ENCODE results near the gene KRT16.
"Not testable (repeated sequence)": the region's sequence is repeated elsewhere in the genome, so short reads cannot be mapped to it uniquely, and the experiment has no call there.

Gene KRT16

DNA sequence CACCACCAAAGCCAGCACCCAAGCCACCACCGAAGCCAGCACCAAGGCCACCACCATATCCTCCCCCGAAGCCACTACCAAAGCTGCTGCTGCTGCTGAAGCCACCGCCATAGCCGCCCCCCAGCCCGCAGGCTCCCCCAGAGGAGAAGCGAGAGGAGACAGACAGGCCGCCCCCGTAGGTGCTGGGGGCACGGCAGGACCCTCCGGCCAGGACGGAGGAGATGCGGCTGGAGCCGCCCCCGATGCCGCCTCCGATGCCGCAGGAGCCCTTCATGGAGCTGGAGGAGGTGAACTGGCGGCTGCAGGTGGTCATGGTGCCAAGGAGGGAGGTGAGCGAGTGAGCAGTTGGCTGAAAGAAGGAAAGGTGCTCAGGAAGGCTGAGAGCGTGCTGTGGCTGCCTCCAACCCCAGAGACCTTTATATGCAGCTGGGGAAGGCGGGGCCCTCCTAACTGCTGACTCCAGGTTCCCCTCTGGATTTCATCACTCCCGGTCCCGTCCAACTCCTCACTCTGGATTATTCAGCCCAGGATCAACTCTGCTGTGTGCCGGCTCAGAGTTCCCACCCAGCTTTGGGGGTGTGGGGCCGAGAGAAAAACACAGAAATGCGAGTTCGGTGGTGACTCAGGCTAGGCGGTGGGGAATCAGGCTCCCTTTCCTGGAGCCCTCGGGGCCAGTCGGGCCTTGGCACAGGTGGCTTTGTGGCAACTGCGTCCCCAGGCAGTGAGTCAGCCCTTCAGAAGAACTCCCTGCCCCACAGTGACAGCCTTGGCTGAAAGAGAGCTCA is at the start of gene KRT16:
Gene KRT16, minus strand, starts transcription at position 392 of the 785 bp plus-strand sequence. Its CDS starts 79 bp downstream, at position 313.
- DNase-seq, result not testable (repeated sequence)

DNA sequence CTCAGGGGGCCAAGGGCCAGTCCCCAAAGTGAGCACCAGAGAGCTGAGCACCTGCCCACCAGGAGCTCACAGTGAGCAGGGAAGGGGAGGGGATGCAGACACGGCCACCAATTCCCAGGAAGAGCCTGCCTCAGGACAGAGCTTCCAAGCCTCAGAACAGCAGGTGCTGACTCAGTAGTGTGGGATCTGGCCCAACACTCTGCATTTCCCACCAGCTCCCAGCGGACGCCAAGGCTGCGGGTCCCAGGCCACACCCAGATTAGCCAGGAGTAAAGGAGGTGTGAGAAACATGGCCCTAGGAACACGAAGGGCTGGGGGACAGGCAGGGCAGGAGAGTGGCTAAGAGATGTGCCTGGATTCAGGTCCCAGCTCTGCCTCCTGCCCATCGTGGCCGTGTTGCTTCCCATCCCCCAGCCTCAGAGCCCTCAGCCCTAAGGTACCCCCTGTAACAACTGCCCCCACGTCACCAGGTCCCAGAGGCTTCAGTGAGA is 47.7 kb upstream of the KRT16 start:
- Histone ChIP-seq H3K27me3 (replicated peaks) (no peaks in the 10 kb centered on the region), H3K4me3 (ENCODE audit: low read depth, low read length) (no peak overlapping the region), H3K27ac (no peak overlapping the region), H3K36me3 (replicated peaks) (no peaks in the 10 kb centered on the region)
- TF ChIP-seq, protein P1, sequence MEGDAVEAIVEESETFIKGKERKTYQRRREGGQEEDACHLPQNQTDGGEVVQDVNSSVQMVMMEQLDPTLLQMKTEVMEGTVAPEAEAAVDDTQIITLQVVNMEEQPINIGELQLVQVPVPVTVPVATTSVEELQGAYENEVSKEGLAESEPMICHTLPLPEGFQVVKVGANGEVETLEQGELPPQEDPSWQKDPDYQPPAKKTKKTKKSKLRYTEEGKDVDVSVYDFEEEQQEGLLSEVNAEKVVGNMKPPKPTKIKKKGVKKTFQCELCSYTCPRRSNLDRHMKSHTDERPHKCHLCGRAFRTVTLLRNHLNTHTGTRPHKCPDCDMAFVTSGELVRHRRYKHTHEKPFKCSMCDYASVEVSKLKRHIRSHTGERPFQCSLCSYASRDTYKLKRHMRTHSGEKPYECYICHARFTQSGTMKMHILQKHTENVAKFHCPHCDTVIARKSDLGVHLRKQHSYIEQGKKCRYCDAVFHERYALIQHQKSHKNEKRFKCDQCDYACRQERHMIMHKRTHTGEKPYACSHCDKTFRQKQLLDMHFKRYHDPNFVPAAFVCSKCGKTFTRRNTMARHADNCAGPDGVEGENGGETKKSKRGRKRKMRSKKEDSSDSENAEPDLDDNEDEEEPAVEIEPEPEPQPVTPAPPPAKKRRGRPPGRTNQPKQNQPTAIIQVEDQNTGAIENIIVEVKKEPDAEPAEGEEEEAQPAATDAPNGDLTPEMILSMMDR (IDR thresholded peaks at IDR 0.05; ENCODE audit: low read depth, low read length, missing control alignments), result no peak
- in situ Hi-C loops (cut with HindIII; ENCODE audit: low pct_ligation_motif_present, low sequenced_read_pairs), result no loop called here
- DNase-seq, result no peak

More for the DNA sequence above, at the start of gene KRT16:
- H3K27me3 ChIP-seq (replicated peaks); H3K4me3 ChIP-seq (ENCODE audit: low read depth, low read length); H3K27ac ChIP-seq; in situ Hi-C loops (cut with HindIII; ENCODE audit: low pct_ligation_motif_present, low sequenced_read_pairs); H3K36me3 ChIP-seq (replicated peaks): not testable (repeated sequence)

DNA sequence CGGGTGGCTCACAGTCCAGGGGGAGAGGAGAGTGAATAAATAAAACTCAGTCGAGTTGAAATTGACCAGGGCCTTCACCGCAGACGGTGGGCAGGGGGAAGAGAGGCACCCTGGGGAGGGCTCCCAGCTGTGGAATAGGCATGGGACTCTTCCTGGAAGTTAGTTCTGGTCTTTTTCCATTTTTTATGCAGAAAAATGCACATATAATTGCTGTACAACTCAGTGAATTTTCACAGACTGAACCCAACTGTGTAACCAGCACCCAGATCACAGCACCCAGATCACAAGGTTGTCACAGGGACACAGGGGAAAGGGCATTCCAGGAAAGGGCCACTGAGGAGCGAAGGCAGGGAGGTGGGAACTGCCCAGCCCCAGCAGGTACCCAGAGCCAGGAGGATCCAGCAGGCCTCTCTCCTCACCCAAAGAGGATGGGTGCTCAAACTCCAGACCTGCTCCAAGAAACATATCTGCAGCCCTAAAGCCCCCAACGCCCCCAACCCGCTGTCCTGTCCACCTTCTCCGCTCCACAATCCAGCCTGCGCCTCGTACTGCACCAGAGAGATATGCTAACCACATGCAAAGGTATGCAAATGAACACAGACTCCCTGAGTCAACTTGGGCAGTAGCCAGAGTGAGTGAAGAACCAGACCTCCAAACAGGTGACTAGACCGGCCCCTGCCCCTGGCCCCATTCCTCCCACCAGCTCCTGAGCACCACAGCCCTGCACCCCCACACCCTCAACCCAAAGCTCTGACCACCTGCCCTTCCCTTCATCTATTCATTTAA is 47.1 kb upstream of the KRT16 start:
- Histone ChIP-seq H3K27ac (no peak overlapping the region), H3K4me3 (ENCODE audit: low read depth, low read length) (no peak overlapping the region), H3K27me3 (replicated peaks) (no peaks in the 10 kb centered on the region), H3K36me3 (replicated peaks) (no peaks in the 10 kb centered on the region)
- DNase-seq, result no peak
- TF ChIP-seq, protein P1 (IDR thresholded peaks at IDR 0.05; ENCODE audit: low read depth, low read length, missing control alignments), result no peak
- in situ Hi-C loops (cut with HindIII; ENCODE audit: low pct_ligation_motif_present, low sequenced_read_pairs), result no loop called here

DNA sequence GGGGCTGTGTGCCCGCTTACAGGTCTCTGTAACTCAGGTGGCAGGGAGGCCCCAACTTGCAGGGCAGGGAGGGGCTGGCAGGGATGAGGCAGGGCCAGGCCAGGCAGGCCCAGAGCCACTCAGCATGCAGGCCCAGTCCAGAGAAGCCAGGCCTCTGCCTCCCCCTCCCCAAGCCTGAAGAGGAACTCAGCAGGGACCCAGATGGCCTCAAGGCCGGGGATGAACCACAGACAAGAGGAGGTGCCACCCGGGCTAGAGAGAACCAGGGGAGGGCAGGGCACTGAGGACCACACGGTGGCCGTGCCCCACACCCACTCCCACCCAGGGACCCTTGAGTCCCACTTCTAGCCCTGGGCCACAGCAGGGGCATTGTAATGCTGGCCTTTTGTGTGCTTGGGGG is 46.3 kb upstream of the KRT16 start:
- no peak for DNase-seq
- Histone ChIP-seq H3K27me3 (replicated peaks) (no peaks in the 10 kb centered on the region), H3K4me3 (ENCODE audit: low read depth, low read length) (no peak overlapping the region), H3K27ac (no peak overlapping the region), H3K36me3 (replicated peaks) (no peaks in the 10 kb centered on the region)
- TF ChIP-seq, protein P1 (IDR thresholded peaks at IDR 0.05; ENCODE audit: low read depth, low read length, missing control alignments), result no peak
- in situ Hi-C loops (cut with HindIII; ENCODE audit: low pct_ligation_motif_present, low sequenced_read_pairs), result no loop called here

DNA sequence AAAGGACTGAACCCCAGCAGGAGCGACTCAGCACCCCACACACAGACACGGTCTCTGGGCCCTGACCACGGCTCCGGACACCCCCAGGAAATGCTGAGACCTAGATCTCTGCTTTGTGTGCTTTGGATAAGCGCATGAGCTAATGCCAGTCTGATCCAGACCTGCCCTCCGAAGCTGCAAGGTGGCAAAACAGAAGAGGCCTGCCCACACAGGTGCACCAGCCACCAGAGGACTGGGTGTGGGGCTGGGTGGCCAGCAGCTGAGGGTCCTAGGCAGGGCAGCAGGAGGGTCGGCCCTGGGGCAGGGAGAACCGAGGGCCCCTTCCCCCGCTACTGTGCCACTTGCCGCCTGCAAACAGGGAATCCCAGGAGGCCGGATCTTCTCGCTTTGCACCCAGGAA is 45.4 kb upstream of the KRT16 start:
- in situ Hi-C loops (cut with HindIII; ENCODE audit: low pct_ligation_motif_present, low sequenced_read_pairs), result no loop called here
- H3K4me3 ChIP-seq (ENCODE audit: low read depth, low read length), result no peak overlapping the region
- no peak overlapping the region for H3K27ac ChIP-seq
- TF ChIP-seq, protein P1 (IDR thresholded peaks at IDR 0.05; ENCODE audit: low read depth, low read length, missing control alignments), result no peak
- DNase-seq, result no peak
- H3K27me3 ChIP-seq (replicated peaks), result no peaks in the 10 kb centered on the region
- no peaks in the 10 kb centered on the region for H3K36me3 ChIP-seq (replicated peaks)

DNA sequence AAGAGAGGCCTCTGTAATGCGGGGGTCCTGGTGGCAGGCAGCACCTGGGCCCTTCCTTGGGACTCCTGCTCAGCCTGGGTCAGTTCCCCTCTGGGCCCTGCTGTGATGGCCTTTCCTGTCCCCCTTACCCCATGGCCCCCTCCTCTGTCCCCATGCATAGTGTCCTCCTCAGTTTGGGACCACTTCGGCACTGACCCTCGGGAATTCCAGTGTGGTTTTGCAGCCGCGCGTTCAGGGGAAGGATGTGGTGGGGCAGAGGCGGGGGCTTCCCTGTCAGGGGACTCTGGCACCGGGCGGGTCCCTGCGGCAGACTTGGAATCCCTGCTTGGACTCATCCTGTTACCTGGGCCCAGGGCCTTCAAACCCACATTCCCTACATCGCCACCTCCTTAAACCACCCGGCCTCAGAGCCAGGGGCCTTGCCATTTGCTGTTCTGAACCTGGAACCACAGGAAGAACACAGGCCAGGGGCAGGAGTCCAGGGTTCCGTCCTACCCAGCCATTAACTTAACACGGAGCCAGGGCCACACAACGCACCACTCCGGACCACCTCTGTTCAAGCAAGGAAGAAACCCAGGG is 44.7 kb upstream of the KRT16 start:
- Histone ChIP-seq H3K36me3 (replicated peaks) (no peaks in the 10 kb centered on the region), H3K27ac (no peak overlapping the region), H3K27me3 (replicated peaks) (no peaks in the 10 kb centered on the region), H3K4me3 (ENCODE audit: low read depth, low read length) (no peak overlapping the region)
- no peak for DNase-seq
- TF ChIP-seq, protein P1 (IDR thresholded peaks at IDR 0.05; ENCODE audit: low read depth, low read length, missing control alignments), result no peak
- in situ Hi-C loops (cut with HindIII; ENCODE audit: low pct_ligation_motif_present, low sequenced_read_pairs), result no loop called here
